Kidney (tissue), 14 donors: Measurements from ENCODE around the gene TSC22D3. TPM values are rescaled to one million over a fixed set of nuclear protein-coding genes. Genes with fewer than 3 reads are reported as not detected.

ENCODE experiments used
- DNase-seq, 5 donors: peaks; one replicate each; pipeline ENCODE4 v3.0.0-alpha.2; 2013 to 2020
- FAIRE-seq: peaks from 2 replicates; lab custom pipeline; 2012; peaks lifted over from hg19 to GRCh38; lab: Jason Lieb, UNC
- H3K27ac ChIP-seq, 2 donors: one replicate each; pipeline ENCODE4 v1.7.0; 2013; ENCODE audit warnings: low read depth in 2 of 2, low read length in 2 of 2, inconsistent platforms in 1 of 2
- H3K27me3 ChIP-seq: one replicate; pipeline ENCODE4 v1.7.1; 2013; ENCODE audit warnings: low read length, inconsistent platforms; ENCODE audit not compliant: control insufficient read depth, insufficient read depth
- H3K36me3 ChIP-seq, 3 donors: one replicate each; pipeline versions ENCODE4 v1.7.0 to v1.7.1; 2013; ENCODE audit warnings: low read length in 3 of 3, control low read depth in 1 of 3, inconsistent platforms in 1 of 3; ENCODE audit not compliant: insufficient read depth in 3 of 3, control insufficient read depth in 2 of 3
- H3K4me1 ChIP-seq, 3 donors: one replicate each; pipeline versions ENCODE4 v1.7.0 to v1.7.1; 2013; ENCODE audit warnings: low read length in 3 of 3, inconsistent platforms in 1 of 3, low read depth in 1 of 3; ENCODE audit not compliant: control insufficient read depth in 2 of 3, insufficient read depth in 2 of 3
- H3K4me3 ChIP-seq, 3 donors: one replicate each; pipeline versions ENCODE4 v1.7.0 to v1.8.1; 2013; ENCODE audit warnings: low read length in 3 of 3, control low read depth in 1 of 3, inconsistent platforms in 1 of 3
- H3K9ac ChIP-seq, 3 donors: one replicate each; pipeline versions ENCODE4 v1.7.0 to v1.7.1; 2013; ENCODE audit warnings: low read length in 3 of 3, control low read depth in 1 of 3, inconsistent platforms in 1 of 3
- H3K9me3 ChIP-seq, 3 donors: one replicate each; pipeline versions ENCODE4 v1.7.0 to v1.7.1; 2013; ENCODE audit warnings: low read length in 3 of 3, control low read depth in 1 of 3, inconsistent platforms in 1 of 3; ENCODE audit not compliant: control insufficient read depth in 2 of 3, insufficient read depth in 1 of 3
- intact Hi-C: fragments of 100-400 bp; cut with DNase I; formaldehyde crosslinking; loops from one replicate; pipeline ENCODE4 v1.11.1; 2022
- polyA plus RNA-seq: library from polyadenylated mRNA; stranded (reverse); fragments of 350-450 nt; fragmentation: Illumina TruSeq; extraction: RNeasy Lipid Tissue Mini Kit (QIAGEN cat#74804); gene quantifications from one replicate; pipeline ENCODE4 v1.2.3, GENCODE V29; 2014; ENCODE audit warnings: low read depth, low replicate concordance; ENCODE audit not compliant: insufficient read depth
- total RNA-seq: library from RNA; stranded (reverse); fragmentation: NEBNext Ultra II Directional; extraction: Animal tissue kit (Norgen Biotek cat#: 25700); gene quantifications from one replicate; pipeline ENCODE4 v1.2.1, GENCODE V29; 2021
- TF ChIP-seq, protein P1 (sequence below): IDR thresholded peaks from 3 replicates; pipeline ENCODE4 v1.5.1; 2012; ENCODE audit warnings: mild to moderate bottlenecking, moderate library complexity, borderline replicate concordance; ENCODE audit not compliant: insufficient read depth; ENCODE audit errors: extremely low read depth
- donor health status: control.
- donor health status: control.
- donor health status: control.
- donor health status: control.
- donor health status: control.
- donor health status: DM: yes; HTN: yes; CAD: no.
- donor health status: Normal renal cell carcinoma (clear cell type).

Gene TSC22D3
- total and polyA plus RNA-seq, 2 donors from 2014 or later, result 160 to 320 TPM

DNA sequence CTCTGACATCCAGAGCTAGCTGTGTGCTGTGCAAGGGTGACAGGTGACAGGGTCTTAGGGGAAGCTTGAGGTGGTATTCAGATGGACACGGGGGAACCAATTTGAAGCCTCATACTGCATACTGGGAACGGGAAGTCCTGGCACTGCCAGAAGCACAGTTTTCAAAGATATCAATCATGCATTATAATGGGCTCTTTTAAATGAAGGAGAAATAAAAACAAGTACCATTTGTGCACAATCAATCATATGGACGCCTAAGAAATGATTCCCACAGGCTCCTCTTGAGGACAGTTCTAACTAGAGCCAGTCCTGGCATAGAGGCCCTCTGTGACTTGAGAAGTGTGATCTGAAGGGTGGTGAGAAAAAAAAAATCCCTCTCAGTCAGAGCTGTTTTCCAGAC lies 50.9 kb downstream of the TSC22D3 start:
- no peaks in the 10 kb centered on the region for H3K36me3 ChIP-seq
- no peaks in the 10 kb centered on the region for H3K9me3 ChIP-seq
- H3K4me1 ChIP-seq, result peaks cover 0 to 15% (median 8%) of the 10 kb centered on the region in 3 donors
- intact Hi-C loops, result no loop called here
- no peak for DNase-seq
- H3K4me3 ChIP-seq, result no peak overlapping the region
- no peak overlapping the region for H3K27ac ChIP-seq
- H3K9ac ChIP-seq, result no peak overlapping the region
- TF ChIP-seq, protein P1, sequence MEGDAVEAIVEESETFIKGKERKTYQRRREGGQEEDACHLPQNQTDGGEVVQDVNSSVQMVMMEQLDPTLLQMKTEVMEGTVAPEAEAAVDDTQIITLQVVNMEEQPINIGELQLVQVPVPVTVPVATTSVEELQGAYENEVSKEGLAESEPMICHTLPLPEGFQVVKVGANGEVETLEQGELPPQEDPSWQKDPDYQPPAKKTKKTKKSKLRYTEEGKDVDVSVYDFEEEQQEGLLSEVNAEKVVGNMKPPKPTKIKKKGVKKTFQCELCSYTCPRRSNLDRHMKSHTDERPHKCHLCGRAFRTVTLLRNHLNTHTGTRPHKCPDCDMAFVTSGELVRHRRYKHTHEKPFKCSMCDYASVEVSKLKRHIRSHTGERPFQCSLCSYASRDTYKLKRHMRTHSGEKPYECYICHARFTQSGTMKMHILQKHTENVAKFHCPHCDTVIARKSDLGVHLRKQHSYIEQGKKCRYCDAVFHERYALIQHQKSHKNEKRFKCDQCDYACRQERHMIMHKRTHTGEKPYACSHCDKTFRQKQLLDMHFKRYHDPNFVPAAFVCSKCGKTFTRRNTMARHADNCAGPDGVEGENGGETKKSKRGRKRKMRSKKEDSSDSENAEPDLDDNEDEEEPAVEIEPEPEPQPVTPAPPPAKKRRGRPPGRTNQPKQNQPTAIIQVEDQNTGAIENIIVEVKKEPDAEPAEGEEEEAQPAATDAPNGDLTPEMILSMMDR, result no peak
- FAIRE-seq, result no peak
- H3K27me3 ChIP-seq, result no peaks in the 10 kb centered on the region

DNA sequence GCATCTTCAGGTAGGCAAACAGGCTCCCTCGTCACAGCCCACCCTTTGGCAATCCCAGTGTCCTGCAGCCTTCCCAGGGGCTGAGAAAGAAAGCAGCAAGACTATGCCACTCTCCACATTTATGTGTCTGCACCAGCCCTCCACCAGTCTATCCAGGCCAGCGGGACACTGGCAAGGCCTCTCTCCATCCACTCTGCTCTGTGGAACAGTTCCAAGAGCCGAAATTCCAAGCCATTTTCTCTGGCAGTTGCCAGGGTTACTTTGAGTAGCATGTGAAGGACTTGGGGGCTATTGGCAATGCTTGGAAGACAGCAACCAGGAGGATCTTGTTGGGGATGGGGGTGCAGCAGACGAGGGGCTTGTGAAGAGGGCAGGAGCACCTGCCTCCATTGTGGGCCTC lies 52.1 kb downstream of the TSC22D3 start:
- FAIRE-seq (no peak), DNase-seq (no peak)
- no peak overlapping the region for H3K9ac ChIP-seq
- H3K4me3 ChIP-seq, result no peak overlapping the region
- H3K4me1 ChIP-seq, result peaks cover 0 to 13% (median 5%) of the 10 kb centered on the region in 3 donors
- H3K27ac ChIP-seq, result no peak overlapping the region
- H3K27me3 ChIP-seq, result no peaks in the 10 kb centered on the region
- TF ChIP-seq, protein P1, result no peak
- H3K9me3 ChIP-seq, result no peaks in the 10 kb centered on the region
- H3K36me3 ChIP-seq, result no peaks in the 10 kb centered on the region
- intact Hi-C loops, result no loop called here

- Histone ChIP-seq H3K27ac (no peak overlapping the region), H3K4me3 (no peak overlapping the region), H3K9me3 (no peaks in the 10 kb centered on the region), H3K9ac (no peak overlapping the region), H3K36me3 (no peaks in the 10 kb centered on the region), H3K27me3 (peaks cover 2% of the 10 kb centered on the region), H3K4me1 (peaks cover 0 to 23% (median 10%) of the 10 kb centered on the region in 3 donors)
- intact Hi-C loops, result no loop called here
- TF ChIP-seq, protein P1, result no peak
- FAIRE-seq (no peak), DNase-seq (no peak)
These were observed 53.5 kb downstream of the TSC22D3 start for GRCh38 chrX:107721966-107722707.

GRCh38 chrX:107721318-107721717 lies 54.3 kb downstream of the TSC22D3 start:
- intact Hi-C loops, result no loop called here
- FAIRE-seq (no peak), DNase-seq (no peak)
- H3K36me3 ChIP-seq, result no peaks in the 10 kb centered on the region
- H3K4me1 ChIP-seq, result peaks cover 0 to 17% (median 7%) of the 10 kb centered on the region in 3 donors
- no peak overlapping the region for H3K4me3 ChIP-seq
- TF ChIP-seq, protein P1, result no peak
- peaks cover 2% of the 10 kb centered on the region for H3K27me3 ChIP-seq
- no peaks in the 10 kb centered on the region for H3K9me3 ChIP-seq
- H3K9ac ChIP-seq, result no peak overlapping the region
- H3K27ac ChIP-seq, result peak overlapping the region in 1 of 2 donors; percentile 28
